Uterus (tissue), 2 donors: Measurements from ENCODE around the gene SH3PXD2A.

Source experiments
- CTCF ChIP-seq, 4 experiments: fragments of 200-600 bp in 2 of 4; fragments of 450-650 bp in 2 of 4; sonication (generic) in 2 of 4; IDR thresholded peaks; one replicate each; pipeline ENCODE4 v1.5.1; 2016 to 2019; ENCODE audit warnings: antibody characterized with exemption in 4 of 4, mild to moderate bottlenecking in 2 of 4, moderate library complexity in 1 of 4
- POLR2A ChIP-seq, 2 donors: fragments of 450-650 bp; IDR thresholded peaks; one replicate each; pipeline ENCODE4 v1.6.1; 2016; ENCODE audit warnings: antibody characterized with exemption in 2 of 2, mild to moderate bottlenecking in 1 of 2, moderate library complexity in 1 of 2

DNA sequence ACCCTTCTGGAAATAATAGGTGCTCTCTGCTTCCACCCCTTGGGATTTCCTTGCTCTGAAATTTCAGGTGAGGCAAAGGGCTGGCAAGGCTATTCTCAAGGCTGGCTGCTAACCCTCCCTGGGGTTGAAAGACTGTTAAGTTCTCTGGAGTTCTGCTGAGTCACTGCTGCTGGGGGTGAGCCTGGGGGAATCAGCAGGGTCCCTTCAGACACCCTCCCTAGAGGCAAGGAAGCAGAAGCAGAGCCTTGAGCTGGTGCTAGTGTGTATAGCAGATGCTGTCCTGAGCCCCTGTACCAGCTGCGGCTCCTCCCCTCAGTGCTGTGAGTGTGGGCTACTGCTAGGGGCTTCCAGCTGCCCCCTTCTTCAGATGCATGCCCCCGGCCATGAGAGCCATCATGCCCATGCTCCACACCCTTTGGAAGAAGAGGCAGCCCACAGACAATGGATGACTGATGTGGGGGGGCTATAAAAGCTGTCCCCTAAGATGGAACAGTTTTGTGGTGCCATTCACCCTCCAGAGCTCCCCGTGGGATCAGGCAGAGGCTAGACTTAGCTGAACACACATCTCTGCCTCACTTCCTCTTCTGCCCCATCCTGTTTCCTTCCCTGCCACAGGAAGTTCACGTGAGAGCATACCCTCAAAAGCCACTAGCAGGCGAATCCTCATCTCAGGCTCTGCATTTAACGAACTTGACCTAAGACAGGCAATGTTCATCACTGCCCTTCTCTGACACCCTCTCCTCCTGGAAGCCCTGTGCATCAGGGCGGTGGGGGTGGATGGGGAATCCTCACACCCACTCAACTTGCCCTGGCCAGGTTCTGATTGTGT, 91.8 kb downstream of the SH3PXD2A start:
- TF ChIP-seq CTCF (IDR thresholded peaks at IDR 0.05), result no peak
- no peak for TF ChIP-seq POLR2A (IDR thresholded peaks at IDR 0.05)
